ACC112 (cell line): ENCODE results near the gene CD2BP2.
"Not testable (repeated sequence)": the region's sequence is repeated elsewhere in the genome, so short reads cannot be mapped to it uniquely, and the experiment has no call there.

Source experiments
- H2AFZ ChIP-seq: fragments of 200-600 bp; sonication (generic); one replicate; pipeline ENCODE4 v1.6.0; 2017; ENCODE audit warnings: antibody characterized with exemption, low read length; ENCODE audit not compliant: unreplicated experiment
- H3K27ac ChIP-seq: fragments of 200-600 bp; sonication (generic); 2 replicates; pipeline ENCODE4 v1.5.1; 2014; ENCODE audit warnings: low read depth, mild to moderate bottlenecking, antibody characterized with exemption, low read length, moderate library complexity
- H3K27me3 ChIP-seq: fragments of 200-600 bp; sonication (generic); 2 replicates; pipeline ENCODE4 v1.6.1; 2014; ENCODE audit warnings: mild to moderate bottlenecking, antibody characterized with exemption, low read length, moderate library complexity, mixed read lengths; ENCODE audit not compliant: insufficient read depth
- H3K36me3 ChIP-seq: fragments of 200-600 bp; sonication (generic); 2 replicates; pipeline ENCODE4 v1.6.1; 2016; ENCODE audit warnings: mild to moderate bottlenecking, antibody characterized with exemption, low read length, moderate library complexity, mixed read lengths; ENCODE audit not compliant: insufficient read depth
- H3K4me1 ChIP-seq: fragments of 200-600 bp; sonication (generic); one replicate; pipeline ENCODE4 v1.6.1; 2016; ENCODE audit warnings: low read length, mixed read lengths; ENCODE audit not compliant: insufficient read depth, unreplicated experiment, control insufficient read depth
- H3K4me3 ChIP-seq: fragments of 200-600 bp; sonication (generic); 2 replicates; pipeline ENCODE4 v1.5.1; 2014; ENCODE audit warnings: mild to moderate bottlenecking, low read depth, low read length
- H3K79me2 ChIP-seq: fragments of 200-600 bp; sonication (generic); one replicate; pipeline ENCODE4 v1.6.0; 2016; ENCODE audit warnings: low read length; ENCODE audit not compliant: control insufficient read depth, unreplicated experiment, insufficient read depth

Gene CD2BP2

DNA sequence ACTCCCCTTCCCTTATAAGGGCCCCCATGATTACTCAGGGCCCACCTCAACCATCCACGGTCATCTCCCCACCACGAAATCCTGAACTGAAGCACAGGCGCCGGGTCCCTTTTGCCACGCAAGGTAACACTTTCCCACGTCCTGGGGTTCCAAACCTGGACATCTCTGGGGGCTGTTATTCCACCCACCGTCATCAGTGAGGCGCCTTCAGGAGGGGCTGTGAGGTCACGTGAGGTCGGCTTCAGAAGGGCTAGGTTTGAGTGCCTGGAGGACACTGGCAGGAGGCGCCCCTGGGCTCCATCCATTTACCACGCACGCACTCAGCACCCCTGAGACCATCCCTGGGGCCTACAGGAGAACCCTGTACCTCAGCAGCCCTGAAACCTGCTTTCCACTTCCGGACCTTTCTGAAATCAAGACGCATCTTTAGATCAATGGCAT is 4.1 kb downstream of the CD2BP2 start:
- H3K27ac ChIP-seq = no peak overlapping the region
- peaks cover 22% of the 10 kb centered on the region for H3K79me2 ChIP-seq
- H3K27me3 ChIP-seq = no peaks in the 10 kb centered on the region
- H3K4me1 ChIP-seq = peaks cover 30% of the 10 kb centered on the region
- H3K4me3 ChIP-seq = no peak overlapping the region
- H3K36me3 ChIP-seq = 0 out of 2 replicates have a peak, but pooled peaks cover 7% of the 10 kb centered on the region
- H2AFZ ChIP-seq = no peak overlapping the region

DNA sequence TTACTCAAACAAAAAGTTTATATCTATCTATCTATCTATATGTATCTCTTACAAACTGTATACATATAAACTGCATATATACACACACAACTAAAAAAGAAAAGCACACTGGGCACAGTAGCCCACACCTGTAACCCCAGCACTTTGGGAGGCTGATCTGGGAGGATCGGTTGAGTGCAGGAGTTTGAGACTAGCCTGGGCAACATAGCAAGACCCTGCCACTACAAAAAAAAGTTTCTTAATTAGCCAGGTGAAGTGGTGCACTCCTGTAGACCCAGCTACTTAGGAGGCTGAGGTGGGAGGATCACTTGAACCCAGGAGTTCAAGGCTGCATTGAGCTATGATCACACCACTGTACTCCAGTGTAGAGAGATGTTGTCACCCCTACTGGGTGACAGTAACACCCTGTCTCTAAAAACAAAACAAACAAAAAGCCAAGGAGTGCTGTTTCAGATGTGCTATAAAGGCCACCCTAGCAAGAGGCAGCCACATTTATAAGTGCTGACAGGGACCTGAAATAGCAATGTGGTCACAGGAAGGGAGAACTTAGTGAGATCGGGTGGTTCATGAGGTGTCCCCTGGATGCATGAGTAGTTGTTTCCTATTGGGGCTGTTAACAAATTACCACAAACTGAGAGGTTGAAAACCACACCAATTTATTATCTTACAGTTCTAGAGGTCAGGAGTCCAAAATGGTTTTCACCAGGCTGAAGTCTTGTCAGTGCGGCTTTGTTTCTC is 4.8 kb downstream of the CD2BP2 start:
- Histone ChIP-seq H3K4me1 (peaks cover 25% of the 10 kb centered on the region), H3K27me3 (no peaks in the 10 kb centered on the region), H3K27ac (no peak overlapping the region), H3K4me3 (no peak overlapping the region), H2AFZ (no peak overlapping the region), H3K36me3 (0 out of 2 replicates have a peak, but pooled peaks cover 7% of the 10 kb centered on the region), H3K79me2 (peaks cover 22% of the 10 kb centered on the region)

DNA sequence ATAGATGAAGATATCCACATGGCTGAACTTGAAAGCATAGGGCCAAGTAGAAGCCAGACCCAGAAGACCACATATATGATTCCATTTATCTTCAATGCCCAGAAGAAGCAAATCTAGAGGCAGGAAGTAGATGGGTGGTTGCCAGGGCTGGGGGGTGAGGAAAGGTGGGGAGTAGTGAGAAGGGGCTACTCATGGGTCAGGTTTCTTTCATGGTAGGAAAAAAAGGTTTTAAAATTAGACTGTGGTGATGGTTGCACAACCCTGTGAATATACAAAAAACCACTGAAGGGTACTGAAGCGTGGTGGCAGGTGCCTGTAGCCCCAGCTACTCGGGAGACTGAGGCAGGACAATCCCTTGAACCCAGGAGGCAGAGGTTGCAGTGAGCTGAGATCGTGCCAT is 5.4 kb downstream of the CD2BP2 start:
- Histone ChIP-seq H3K36me3 (0 out of 2 replicates have a peak, but pooled peaks cover 7% of the 10 kb centered on the region), H3K27me3 (no peaks in the 10 kb centered on the region), H3K27ac (no peak overlapping the region), H3K79me2 (peaks cover 18% of the 10 kb centered on the region), H3K4me1 (peaks cover 25% of the 10 kb centered on the region), H2AFZ (no peak overlapping the region), H3K4me3 (no peak overlapping the region)

DNA sequence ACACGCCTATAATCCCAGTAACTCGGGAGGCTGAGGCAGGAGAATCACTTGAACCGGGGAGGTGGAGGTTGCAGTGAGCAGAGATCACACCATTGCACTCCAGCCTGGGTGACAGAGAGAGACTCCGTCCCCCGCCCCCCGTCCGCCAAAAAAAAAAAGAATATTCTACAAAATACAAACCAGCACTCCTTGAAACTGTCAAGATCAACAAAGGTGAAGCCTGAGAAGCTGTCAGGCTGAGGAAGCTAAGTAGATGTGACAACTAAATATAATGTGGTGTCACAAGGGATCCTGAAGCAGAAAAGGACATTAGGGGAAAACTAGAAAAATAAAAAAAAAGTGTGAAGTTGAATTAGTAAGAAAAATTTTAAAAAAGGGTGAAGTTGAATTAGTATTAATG is 6.2 kb downstream of the CD2BP2 start:
- H2AFZ ChIP-seq = no peak overlapping the region
- H3K27ac ChIP-seq = no peak overlapping the region
- no peak overlapping the region for H3K4me3 ChIP-seq
- peaks cover 22% of the 10 kb centered on the region for H3K4me1 ChIP-seq
- no peaks in the 10 kb centered on the region for H3K27me3 ChIP-seq
- peaks cover 11% of the 10 kb centered on the region for H3K79me2 ChIP-seq
- H3K36me3 ChIP-seq = 0 out of 2 replicates have a peak, but pooled peaks cover 7% of the 10 kb centered on the region

DNA sequence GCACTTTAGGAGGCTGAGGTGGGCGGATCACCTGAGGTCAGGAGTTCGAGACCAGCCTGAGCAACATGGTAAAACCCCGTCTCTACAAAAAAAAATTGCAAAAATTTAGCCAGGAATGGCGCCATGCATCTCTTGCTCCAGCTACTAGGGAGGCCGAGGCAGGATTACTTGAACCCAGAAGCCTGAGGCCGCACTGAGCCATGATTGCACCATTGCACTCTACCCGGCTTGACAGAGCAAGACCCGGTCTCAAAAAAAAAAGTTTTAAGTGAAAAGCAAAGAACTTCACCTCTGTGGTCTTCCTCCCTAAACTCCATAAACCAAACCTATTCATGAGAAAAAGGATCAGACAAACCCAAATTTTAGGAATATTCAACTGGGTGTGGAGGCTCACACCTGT is 7.0 kb downstream of the CD2BP2 start:
- no peak overlapping the region for H3K4me3 ChIP-seq
- peaks cover 3% of the 10 kb centered on the region for H3K79me2 ChIP-seq
- no peak overlapping the region for H2AFZ ChIP-seq
- 0 out of 2 replicates have a peak, but pooled peaks cover 7% of the 10 kb centered on the region for H3K36me3 ChIP-seq
- no peaks in the 10 kb centered on the region for H3K27me3 ChIP-seq
- no peak overlapping the region for H3K27ac ChIP-seq
- H3K4me1 ChIP-seq = peaks cover 21% of the 10 kb centered on the region

DNA sequence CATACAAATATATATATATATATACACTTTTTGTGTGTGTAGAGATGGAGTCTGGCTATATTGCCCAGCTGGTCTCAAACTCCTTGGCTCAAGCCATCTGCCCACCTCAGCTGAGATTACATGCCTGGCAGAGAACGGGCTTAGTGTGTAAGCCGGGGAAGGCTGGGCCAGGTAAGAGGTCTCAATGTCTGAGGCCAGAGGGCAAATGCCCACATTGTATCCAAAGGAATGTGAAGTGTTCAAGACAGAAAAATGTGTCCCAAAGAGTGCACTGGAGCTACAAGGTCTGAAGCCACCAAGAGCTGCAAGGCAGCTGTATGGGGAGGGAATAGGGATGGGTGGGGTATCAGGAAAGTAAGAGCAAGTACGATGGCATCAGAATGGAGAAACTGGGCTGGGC is 8.8 kb downstream of the CD2BP2 start:
- Histone ChIP-seq H3K36me3 (0 out of 2 replicates have a peak, but pooled peaks cover 7% of the 10 kb centered on the region), H3K4me1 (peaks cover 4% of the 10 kb centered on the region), H3K27ac (no peak overlapping the region), H3K79me2 (no peaks in the 10 kb centered on the region), H3K27me3 (no peaks in the 10 kb centered on the region), H2AFZ (no peak overlapping the region), H3K4me3 (no peak overlapping the region)

DNA sequence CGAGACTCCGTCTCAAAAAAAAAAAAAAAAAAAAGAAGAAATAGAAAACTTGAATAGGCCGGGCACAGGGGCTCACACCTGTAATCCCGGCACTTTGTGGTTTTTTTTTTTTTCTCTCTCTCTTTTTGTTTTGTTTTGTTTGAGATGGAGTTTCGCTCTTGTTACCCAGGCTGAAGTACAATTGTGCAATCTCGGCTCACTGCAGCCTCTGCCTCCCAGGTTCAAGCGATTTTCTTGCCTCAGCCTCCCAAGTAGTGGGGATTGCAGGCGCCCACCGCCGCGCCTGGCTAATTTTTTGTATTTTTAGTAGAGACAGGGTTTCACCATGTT is 11.7 kb downstream of the CD2BP2 start:
- H3K27ac ChIP-seq, H2AFZ ChIP-seq, H3K36me3 ChIP-seq, H3K4me3 ChIP-seq, H3K27me3 ChIP-seq, H3K79me2 ChIP-seq, H3K4me1 ChIP-seq: not testable (repeated sequence)

DNA sequence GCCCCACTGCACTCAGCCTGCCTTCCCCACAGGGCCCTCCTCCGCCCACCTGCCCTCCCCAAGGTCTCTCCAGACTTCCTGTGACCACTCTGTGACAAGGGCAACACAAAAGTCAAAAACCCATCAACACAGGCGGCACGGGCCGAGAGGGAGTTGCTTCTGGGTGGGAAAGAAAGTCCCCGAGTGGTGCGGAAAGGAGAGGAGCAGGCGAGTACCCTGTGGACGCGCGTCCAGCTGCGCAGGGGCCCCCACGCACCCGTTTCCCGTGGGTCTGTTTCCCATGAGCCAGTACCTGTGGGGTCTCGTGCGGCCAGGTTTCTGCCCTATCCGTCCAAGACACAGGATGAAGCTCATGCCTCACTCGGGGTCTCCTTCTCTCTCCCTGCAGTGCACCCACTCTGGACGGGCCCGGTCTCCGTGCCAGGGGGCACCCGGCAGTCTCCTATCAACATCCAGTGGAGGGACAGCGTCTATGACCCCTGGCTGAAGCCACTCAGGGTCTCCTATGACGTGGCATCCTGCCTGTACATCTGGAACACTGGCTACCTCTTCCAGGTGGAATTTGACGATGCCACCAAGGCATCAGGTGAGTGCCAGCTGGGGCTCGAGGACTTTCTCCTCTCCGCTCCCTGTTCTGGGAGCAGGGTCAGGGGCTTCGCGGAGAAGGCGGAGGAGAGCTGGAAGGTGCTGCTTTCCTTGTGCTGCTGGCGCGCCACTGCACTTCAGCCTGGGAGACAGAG is 12.2 kb downstream of the CD2BP2 start:
- H3K36me3 ChIP-seq = no peaks in the 10 kb centered on the region
- H3K4me1 ChIP-seq = no peaks in the 10 kb centered on the region
- no peak overlapping the region for H2AFZ ChIP-seq
- no peak overlapping the region for H3K4me3 ChIP-seq
- no peaks in the 10 kb centered on the region for H3K27me3 ChIP-seq
- no peaks in the 10 kb centered on the region for H3K79me2 ChIP-seq
- no peak overlapping the region for H3K27ac ChIP-seq

DNA sequence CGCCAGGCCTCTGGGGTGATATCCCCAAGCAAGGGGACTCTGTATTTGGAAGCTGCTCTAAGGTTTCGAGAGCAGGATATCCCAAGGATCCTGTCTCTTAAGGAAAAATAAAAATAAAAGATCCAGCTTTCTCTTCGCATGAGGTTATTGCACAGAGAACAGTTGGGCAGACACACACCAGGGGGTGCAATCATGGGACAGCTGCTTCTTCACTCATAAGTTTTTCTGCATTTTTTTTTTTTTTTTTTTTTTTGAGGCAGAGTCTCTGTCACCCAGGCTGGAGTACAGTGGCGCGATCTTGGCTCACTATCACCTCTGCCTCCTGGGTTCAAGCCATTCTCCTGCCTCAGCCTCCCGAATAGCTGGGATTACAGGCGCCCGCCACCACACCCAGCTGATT is 13.1 kb downstream of the CD2BP2 start:
- H3K4me1 ChIP-seq, H3K27me3 ChIP-seq, H3K4me3 ChIP-seq, H2AFZ ChIP-seq, H3K79me2 ChIP-seq, H3K27ac ChIP-seq, H3K36me3 ChIP-seq: not testable (repeated sequence)

DNA sequence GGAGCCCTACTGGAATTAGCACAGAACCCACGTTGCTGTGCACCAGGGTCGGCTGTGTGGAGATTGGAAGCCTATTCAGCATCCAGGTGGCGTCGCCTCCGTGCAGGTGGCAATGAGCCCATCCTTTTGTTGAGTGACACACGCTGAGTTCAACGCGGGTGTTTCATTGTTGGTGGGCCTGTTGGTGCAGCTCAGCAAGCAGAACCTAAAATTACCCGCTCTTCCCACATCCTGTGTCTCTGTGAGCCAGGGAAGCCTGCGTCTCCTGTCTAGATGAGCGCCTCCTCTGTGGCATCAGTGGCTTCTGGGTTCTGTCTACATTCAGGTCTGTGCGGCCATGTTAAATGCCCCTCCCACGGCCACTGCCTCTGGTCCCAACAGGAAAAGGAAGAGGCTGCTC is 14.5 kb downstream of the CD2BP2 start:
- Histone ChIP-seq H3K4me1 (peaks cover 4% of the 10 kb centered on the region), H3K4me3 (no peak overlapping the region), H3K27me3 (no peaks in the 10 kb centered on the region), H3K27ac (no peak overlapping the region), H3K36me3 (no peaks in the 10 kb centered on the region), H3K79me2 (no peaks in the 10 kb centered on the region), H2AFZ (no peak overlapping the region)

DNA sequence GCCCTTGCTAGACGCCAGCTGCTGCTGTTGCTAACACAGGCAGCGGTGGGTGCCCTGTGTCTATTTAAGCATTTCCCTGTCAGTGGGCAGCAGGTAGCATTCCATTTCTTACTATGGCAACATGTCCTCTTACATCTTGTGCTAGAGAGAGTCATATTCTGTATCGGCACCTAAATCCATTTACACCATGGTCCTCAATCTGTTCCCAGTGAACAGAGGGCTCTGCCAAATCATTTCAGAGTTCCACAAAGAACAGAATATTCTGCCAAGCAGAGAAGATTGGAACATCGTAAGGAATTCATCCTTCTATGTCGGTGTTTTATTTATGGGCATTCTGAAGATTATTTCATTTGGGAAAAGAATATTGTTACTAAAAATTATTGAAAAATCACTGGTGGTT is 16.4 kb downstream of the CD2BP2 start:
- not testable (repeated sequence) for H3K27ac ChIP-seq, H3K79me2 ChIP-seq, H3K27me3 ChIP-seq, H3K4me1 ChIP-seq, H2AFZ ChIP-seq, H3K36me3 ChIP-seq, H3K4me3 ChIP-seq
